ENCODE measurements around the gene CFAP53.

Gene CFAP53

DNA sequence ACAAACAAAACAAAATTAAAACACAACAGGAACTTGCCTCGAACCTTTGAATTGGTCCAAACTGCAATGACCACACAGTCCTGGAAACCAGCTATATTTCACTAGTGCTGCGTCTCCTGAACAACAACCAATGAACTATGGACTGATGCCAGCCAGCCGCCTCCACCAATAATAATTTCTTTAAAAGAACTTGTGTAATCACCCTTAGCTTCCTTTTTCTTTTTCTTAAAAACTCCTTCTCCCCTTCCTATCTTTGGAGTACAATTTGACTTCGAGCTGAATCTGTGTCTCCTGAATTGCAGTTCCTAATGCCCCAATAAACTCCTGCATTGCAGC lies 22.8 kb upstream of the CFAP53 start:
- intact Hi-C loops (cut with DNase I) = loop anchor here (10.0 kb wide), 1 partner anchor 736 kb away; no protein-coding TSS in a partner anchor
- DNase-seq = no peak

DNA sequence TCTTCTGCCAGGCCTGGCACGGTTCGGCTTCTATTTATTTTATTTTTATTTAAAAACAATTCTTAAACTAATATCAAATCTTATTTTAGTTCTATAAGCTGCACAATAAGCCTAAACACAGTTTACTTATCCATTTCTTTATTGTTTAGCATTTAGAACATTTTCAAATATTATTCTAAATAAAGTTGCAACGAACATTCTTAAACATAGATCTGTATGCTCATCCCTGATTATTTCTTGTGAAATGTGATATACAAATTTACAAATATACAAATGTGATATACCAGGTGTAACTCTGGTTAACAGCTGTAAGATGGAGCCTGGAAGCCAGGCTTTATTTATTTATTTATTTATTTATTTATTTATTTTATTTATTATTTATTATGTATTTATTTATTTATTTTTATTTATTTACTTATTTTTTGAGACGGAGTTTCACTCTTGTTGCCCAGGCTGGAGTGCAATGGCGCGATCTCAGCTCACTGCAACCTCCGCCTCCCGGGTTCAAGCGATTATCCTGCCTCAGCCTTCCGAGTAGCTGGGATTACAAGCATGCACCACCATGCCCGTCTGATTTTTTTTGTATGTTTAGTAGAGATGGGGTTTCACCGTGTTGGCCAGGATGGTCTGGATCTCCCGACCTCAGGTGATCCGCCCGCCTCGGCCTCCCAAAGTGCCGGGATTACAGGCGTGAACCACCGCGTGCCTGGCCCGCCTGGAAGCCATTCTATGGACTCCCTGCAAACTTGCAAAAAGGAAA lies 22.2 kb upstream of the CFAP53 start:
- peak in 1 of 10 donors; percentile 80 for DNase-seq
- intact Hi-C loops (cut with DNase I) = loop anchor here (10.0 kb wide), 1 partner anchor 736 kb away; no protein-coding TSS in a partner anchor

DNA sequence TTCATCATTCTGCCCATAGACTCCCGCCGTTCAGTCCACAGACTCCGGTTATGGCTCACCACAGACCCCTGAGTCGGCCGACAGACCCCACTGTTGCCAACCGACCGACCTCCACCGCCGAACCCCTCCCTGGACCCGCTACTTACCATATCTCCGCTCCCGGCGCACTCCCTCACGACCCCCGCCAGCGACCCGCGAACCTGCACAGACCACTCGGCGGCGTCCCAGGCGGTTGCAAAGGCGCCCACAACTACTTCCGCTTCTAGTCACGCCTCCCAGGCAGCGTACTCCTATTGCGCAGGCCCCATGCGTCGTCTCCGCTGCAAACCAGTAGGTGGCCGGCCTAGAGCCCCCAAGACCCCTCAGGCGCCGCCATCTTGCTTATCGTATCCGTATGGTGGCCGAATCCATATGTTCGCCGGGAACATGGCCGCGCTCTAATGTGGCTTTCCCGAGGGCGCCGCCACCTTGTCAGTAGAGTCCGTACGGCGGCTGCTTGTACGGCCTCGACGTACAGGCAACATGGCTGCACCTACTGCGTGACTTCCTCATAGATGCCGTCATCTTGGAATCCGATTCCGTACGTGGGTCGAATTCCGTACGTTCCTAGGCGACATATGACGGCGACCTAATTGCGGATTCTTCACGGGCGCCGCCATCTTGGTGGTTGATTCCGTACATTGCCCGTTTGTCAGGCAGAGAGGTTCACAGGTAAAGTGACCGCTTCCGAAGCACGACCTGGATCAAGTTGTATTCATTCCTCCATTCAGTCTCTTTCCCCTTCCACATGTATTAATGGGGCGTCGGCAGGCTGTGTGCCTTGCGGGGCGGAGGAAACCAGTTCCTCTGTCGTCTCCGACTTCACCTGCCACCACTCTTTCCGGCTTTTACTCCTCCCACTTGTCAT lies 21.4 kb upstream of the CFAP53 start, which contains the start of gene CXXC1:
Gene CXXC1 (minus strand): TSS at position 252 of the 907 bp plus-strand sequence. CDS start 103 bp downstream, at position 149.
- intact Hi-C loops (cut with DNase I) = loop anchor here (2.0 to 10.0 kb wide), 2 partner anchors 87 to 737 kb away; partner anchors contain the start of gene SKA1
- DNase-seq = peak; percentile 93 to 100 (median 98)

DNA sequence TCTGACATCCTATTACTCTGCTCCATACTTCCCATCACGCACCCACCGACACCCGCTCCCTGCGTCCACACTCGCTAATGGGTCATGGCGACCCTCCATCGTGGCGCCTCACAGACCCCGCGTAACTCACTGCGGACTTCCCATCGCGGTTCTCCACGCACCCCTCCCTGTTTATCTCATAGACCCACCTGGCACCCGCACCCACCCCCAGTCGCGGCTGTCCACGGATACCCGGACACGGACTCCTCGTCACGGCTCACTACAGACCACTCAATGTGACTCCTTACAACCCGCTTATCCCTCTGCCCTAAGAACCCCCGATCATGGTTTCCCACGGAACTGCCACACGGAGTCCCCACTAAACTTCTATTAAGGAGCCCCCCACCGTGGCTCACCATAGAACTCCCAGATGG lies 20.7 kb upstream of the CFAP53 start:
- intact Hi-C loops (cut with DNase I) = loop anchor here (2.0 to 10.0 kb wide), 2 partner anchors 88 to 738 kb away; partner anchors contain the start of gene SKA1
- peak in 2 of 10 donors; percentile 37 to 84 for DNase-seq

DNA sequence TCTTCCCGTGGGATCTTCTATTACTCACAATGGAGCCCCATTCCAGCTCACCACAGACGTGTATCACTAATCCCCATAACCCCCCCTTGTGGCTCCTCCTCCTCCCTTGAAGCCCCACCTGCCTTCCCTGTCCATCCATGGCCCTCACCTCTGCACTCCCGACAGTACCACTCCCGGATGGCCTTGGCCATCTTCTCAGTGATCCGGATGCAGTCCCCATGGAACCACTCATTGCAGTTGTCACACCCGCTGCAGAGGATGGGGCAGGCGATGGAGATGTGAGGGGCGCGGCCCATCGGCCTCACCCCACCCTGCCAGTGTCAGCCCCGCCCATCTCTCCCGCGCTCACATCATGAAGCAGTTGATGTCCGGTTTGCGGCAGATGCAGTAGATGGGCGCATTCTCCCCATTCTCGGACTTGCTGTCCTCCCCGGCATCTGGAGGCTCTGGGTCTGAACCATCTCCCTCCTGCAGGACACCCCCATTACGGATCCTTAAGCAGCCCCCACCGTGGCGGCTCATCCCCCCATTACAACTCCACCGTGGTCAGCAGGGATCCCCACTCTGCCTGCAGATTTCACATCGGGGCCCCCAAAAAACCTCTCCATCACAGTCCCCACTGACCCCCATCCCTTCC lies 20.2 kb upstream of the CFAP53 start:
- intact Hi-C loops (cut with DNase I) = loop anchor here (2.0 to 10.0 kb wide), 2 partner anchors 88 to 738 kb away; partner anchors contain the start of gene SKA1
- DNase-seq = peak in 1 of 10 donors; percentile 70

DNA sequence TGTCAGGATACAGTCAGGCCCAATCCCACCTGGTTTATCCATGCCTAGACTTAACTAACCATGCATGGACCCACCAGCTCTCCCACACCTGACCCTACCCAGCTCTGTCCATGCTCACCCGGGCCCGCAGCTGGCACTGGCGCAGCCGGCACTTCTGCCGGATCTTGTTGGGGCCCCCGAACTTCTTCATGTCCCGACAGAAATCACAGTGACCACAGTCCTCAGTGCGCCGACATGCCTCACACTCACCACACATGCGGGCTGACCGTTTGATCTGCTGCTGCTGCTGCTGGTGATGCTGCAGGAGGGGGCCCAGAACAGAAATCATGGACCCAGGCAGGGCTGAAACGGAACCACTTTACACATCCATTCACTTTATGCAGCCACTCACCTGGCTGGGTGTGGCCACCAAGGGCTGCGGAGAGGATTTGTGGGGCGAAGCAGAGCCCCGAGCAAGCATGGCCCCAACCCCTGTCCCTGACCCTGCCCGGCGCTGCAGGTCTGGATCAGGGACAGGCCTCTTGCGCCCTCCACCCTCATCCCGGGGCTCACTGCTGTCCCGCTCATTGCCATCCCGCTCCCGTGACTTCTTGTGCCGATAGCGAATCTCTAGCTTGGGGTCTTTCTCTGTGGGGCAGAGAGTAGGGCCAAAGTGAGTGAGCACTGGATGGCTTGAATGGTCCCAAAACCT lies 19.5 kb upstream of the CFAP53 start:
- DNase-seq = peak in 1 of 10 donors; percentile 79
- intact Hi-C loops (cut with DNase I) = loop anchor here (2.0 to 10.0 kb wide), 2 partner anchors 89 to 739 kb away; partner anchors contain the start of gene SKA1

DNA sequence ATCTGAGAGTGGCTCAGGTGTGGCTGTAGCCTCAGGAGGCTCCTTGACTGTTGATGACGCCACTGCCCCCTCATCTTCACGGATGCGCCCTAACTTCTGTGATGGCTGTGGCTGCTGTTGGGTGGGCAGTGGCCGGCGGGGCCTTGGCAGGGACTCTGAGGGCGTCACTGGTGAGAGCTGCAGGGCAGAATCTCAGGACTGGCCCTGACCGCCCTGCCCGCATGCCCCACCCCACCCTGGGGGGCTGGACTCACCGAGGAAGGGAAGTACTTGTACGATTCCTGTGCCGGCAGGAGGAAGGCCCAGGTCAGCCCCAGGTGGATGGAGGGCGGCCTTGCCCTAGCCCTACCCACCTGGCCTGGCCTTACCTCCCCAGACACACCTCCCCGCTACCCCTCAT lies 18.8 kb upstream of the CFAP53 start:
- peak in 1 of 10 donors; percentile 80 for DNase-seq
- intact Hi-C loops (cut with DNase I) = loop anchor here (10.0 kb wide), 1 partner anchor 740 kb away; no protein-coding TSS in a partner anchor

DNA sequence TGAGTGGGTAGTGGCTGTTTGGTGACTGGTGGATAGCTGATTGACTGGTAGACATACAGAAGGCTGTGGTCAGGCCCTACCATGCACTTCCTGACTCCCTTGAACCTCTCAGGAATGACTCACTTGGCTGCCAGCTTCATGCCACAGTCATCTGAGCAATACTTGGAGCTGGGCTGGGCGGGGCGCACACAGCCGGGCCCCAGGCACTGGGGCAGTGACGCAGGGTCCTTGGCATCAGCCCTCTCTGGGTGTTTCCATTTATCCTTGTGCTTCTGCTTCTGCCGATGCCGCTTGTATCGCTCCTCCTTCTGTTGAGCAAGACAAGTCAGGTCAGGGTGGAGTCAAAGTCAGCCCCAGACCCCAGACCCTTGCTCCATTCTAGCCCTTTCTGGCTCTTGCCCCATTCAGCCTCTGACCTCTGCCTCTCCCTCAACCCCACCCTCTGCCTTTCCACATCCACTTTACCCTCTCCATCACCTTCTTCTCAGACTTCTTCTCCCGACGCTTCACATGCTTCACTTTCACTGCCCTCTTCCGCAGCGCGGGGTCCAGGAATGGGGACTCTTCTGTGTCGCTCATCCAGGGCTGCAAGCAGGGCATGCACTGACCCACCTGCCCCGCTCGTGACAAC lies 18.1 kb upstream of the CFAP53 start:
- DNase-seq = no peak
- intact Hi-C loops (cut with DNase I) = loop anchor here (10.0 kb wide), 1 partner anchor 740 kb away; no protein-coding TSS in a partner anchor

DNA sequence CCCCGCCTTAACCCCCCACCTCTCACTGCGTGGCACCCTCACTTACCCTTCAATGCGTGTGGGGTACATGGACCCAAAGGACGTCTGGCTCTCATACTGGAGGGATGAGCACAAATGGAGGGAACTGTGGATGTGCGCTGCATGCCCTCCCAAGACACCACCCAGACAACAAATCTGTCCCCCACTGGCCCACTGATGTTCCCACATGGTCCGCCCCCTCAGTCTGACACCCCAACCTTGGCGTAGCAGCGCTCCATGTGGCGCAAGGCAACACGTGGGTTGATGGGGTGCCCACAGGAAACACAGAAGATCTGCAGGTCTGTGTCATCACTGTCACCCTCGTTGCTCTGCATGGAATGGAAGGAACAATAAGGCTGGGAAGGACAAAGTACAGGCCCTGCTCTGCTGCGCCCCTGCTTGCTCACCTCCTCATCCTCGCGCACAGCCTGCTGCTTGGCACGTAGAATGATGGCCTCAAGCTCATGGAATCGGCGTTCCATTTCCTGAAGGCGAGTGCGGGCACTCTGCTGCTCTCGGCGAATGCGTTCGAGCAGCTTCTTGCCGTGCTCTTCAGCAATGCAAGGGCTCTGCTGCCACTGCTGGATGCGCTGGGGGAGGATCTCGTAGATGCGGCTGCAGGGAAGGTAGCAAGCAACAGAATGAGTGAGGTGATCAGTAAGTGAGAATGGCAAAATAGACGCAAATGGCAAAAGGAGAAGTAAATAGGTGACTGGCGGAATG lies 17.3 kb upstream of the CFAP53 start:
- no peak for DNase-seq
- intact Hi-C loops (cut with DNase I) = loop anchor here (10.0 kb wide), 1 partner anchor 741 kb away; no protein-coding TSS in a partner anchor

DNA sequence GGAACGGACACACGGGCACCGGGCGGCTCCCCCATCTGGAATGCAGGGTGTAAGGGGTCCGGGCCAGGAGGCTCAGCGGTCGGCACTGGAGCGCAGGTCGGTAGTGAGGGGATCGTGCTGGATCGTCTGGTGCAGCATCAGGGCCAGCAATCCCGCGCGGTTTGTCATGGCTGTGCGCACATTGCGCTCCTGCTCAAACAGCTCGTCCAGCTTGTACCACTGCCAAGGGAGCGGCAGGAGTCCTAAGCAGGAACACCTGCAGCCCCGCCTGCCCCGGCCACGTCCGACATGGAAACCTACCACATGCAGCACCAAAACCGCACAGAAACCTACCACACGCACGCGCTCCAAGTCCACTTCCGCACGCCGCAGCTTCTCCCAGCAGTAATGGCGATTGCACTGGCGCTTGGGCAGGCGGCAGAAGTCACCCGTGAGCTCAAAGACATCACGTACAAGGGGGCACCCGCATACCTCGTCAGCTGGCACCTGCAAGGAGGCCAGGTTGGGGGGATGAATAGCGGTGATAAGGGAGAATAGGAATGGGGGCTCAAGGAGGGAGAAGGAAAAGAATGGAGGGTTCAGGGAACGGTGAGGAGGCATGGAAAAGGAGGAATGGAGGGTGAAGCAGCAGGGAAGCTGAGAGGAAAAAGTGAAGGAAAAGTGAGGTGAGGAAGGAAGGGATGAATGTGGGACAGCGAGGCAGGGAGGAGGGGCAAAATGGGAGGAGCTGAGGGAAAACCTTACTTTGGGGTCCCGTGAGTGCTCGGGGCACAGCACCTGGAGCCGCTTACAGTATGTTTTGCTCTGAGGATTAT lies 16.4 kb upstream of the CFAP53 start:
- intact Hi-C loops (cut with DNase I) = loop anchor here (10.0 kb wide), 1 partner anchor 742 kb away; no protein-coding TSS in a partner anchor
- peak in 2 of 10 donors; percentile 82 to 84 for DNase-seq

DNA sequence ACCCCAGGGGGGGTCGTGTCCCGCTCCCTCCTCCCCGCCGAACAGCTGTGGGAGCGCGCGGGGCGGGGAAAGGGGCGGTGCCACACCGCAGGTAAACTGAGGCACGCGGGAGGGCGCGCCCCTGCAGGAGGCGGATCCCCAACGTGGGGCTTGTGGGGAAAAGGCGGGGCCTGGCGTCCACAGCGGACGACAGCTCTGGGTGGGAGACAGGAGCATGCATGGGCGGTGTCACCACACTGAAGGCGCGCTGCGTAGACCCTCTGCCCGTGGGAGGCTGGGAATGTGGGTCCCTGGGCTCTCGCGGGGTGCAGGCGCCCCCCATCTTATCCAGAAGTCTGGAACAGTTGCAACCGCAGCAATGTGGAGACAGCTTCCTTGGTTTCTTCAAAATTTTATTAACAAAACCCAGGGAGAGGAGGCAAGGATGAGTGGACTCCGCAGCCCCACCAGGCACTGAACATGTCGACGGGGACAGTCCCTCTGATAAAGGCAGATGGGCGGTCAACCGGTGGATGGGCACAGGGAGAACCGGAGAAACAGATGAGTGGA lies 15.8 kb upstream of the CFAP53 start:
- DNase-seq = no peak
- intact Hi-C loops (cut with DNase I) = loop anchor here (10.0 kb wide), 1 partner anchor 743 kb away; no protein-coding TSS in a partner anchor

DNA sequence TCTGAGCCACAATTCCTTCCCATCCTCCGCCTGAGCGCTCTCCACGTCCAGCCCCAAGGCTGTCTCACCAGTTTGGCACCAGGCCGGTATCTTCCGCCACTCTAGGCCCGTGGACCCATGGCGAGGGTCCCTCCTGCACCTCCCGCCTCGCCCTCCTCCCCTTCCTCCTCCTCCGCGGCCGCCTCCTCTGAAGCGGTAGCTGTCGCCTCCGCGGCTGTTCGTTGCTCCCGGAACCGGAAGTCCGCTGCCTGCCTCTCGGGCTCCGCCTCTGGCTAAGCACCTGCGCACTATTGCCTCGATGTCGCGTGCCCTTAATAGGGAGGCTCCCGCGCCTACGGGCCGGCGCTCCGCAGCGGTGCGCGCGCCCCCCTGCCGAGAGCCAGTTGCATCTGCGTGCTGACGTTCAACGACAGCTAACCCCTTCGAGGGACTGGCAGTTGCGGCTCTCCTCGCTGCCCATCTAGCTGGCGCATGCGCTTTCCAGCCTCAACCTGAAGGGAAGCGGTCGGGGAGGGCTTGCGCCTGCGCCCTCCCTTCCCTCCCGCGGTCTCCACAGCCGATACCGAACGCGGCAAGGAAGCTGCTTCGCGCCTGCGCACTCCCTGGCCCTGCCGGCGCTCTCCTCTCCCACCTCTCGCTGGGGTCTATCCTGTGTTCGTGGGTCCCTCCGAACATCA lies 15.1 kb upstream of the CFAP53 start, which contains the start of gene MBD1:
Gene MBD1 (minus strand): TSS at position 229 of the 677 bp plus-strand sequence. CDS start 1,531 bp downstream, outside the sequence.
- intact Hi-C loops (cut with DNase I) = loop anchor here (10.0 kb wide), 1 partner anchor 743 kb away; no protein-coding TSS in a partner anchor

DNA sequence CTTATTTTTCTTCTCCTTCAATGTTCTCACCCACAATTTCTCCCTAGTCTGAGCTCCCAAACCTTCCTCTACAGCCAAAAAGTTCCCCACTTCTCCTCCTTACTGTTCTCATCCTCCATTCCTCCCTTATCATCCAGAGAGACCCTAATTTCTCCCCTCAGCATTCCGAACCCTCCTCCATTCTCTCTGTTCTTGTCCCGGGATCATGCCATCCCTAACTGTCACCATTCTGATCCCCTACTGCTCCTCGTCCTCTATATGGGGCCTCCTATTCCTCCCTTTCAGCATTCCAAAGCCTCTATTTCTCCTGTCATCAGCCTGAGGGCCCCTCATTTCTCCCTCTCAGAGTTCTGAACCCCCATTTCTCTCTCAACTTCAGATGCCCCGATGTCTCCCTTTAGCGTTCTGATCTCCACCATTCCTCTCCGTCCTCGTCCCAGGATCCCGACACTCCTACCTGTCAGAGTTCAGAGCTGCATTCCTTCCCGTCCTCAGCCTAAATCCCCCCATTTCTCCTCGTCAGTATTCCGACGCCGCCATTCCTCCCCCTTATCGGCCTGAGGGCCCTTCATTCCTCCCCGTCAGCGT lies 14.5 kb upstream of the CFAP53 start:
- DNase-seq = no peak
- intact Hi-C loops (cut with DNase I) = loop anchor here (10.0 kb wide), 1 partner anchor 744 kb away; no protein-coding TSS in a partner anchor

More for the DNA sequence above, 15.1 kb upstream of the CFAP53 start, which contains the start of gene MBD1:
- DNase-seq = peak; percentile 94 to 100 (median 97)

DNA sequence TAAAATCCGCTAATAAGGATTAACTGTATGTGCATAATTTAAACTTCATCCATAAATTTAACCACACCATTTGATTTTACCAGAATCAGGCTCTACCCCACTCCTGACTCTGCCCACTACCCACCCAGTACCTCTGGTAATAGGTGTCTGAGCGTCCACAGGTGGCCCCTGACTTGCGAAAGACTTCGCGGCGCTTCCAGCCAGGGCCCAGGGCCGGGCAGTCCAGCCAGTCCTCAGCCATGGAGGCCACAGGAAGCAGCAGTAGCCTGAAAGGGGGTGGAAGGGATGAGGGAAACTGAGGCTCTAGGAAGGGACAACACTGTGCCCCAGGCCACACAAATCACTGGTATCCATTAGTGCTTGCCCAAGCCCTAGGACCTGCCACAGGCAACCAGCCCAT lies 13.5 kb upstream of the CFAP53 start:
- intact Hi-C loops (cut with DNase I) = loop anchor here (10.0 kb wide), 2 partner anchors 745 to 785 kb away; partner anchors contain the start of gene RPL17

DNA sequence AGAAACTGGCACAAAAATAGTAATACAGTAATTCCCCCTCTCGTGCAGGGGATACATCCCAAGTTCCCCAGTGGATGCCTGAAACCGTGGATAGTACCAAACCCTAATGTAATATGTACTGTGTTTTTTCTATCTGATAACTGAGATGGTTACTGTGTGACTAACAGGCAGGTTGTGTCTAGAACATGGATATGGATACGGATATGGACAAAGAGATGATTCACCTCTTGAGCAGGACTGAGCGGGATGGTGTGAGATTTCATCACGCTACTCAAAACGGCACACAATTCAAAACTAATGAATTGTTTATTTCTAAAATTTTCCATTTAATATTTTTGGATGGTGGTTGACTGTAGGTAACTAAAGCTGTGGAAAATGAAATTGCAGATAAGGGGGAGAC lies 11.6 kb upstream of the CFAP53 start:
- DNase-seq = no peak
- intact Hi-C loops (cut with DNase I) = loop anchor here (10.0 kb wide), 1 partner anchor 783 kb away; the partner anchor contains the start of gene RPL17

More for the DNA sequence above, 13.5 kb upstream of the CFAP53 start:
- DNase-seq = no peak
